ENCODE results near the gene ROBO1.

Gene ROBO1

DNA sequence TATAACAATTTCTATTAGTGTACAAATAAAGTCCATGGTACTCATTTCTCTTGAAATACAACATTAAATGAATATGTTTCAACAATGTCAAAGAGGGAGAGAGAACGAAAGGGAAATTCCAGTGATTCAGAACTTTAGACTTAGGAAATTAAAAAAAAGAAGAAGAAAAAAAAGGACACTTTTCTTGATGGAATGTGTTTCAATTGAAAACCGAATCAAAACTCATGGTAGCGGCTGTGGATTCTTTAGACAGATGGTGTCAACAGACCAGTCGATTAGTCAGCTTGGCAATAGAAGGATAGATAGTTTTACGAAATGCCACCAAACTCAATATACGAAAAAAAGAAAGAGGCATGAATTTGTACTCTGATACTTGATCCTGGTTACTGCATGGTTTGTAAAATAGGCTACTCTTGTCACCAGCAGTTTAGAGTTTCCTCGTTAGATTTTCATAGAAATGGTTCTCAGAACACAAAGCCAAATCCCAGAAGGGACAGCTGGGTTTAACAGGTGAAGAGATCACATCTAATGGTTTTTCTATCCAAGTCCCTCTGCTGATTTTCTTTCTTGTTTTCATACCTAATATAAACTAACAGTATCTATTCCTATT, 793.5 kb downstream of the ROBO1 start:
- DNase-seq: peak in 1 of 14 donors; percentile 84

DNA sequence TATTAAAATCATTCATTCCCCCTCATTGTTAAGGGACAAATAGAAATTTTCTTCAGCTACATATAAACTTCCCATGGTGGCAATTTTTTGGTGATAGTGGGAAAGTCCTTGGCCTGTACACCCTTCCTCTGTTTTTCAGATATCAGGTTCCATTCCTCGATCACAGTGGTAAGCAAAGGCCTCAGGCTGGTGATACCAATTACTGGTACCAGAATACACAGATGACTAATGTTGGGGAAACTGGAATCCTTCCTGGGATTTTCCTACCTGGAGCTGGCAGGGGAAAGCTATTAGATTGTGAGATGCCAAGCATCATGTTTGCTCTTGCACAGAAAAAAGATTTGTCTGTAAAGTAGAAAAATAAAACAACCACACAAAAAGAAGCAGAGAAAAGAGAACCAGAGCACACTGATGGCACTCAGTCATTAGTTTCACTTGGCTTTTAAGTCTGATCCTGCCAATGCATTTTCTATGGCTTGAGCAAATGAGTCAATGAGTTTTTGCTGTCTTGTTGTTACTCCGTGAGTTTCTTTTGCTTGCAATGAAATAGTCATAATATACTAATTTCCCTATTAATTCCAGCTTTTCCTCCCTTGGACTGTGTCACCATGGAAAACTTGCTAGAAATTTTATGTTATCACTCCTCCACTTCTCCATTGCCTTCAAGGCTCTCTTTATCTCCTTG, 795.0 kb downstream of the ROBO1 start:
- DNase-seq: peak in 1 of 14 donors; percentile 72

DNA sequence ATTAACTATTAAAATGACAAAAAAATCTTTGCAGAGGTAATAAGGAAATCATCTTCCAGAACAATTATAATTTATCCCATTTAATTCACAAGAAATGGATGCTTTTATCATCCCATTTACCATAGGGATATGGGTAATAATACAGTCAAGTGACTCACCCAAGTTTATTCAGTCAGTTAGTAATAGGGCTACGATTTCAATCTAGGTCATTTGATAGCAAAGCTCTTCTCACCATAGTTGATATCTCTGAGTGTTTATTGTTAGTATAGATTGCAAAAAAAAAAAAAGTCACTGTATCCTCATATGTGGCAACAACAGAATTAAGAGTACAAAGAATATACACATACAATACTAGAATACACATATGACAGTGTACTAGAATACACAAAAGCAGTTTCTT, 797.1 kb downstream of the ROBO1 start:
- DNase-seq: no peak

DNA sequence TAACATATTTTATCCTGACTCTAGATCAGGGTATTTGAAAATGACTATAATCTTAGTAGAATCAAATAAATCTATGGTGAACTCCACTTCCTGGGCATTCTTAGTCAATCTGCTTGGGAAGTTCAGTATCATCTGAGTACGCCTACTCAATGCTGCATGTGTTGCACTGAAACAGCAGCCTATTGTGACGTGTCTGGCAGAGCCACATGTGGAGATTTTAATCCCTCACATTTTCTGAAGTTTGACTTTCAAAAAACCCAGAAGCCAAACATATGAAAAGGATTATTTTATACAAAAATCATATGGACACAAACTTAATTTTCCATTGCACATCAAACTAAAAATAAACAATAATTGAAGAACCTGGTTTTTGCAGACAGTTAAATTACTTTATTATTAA, 798.3 kb downstream of the ROBO1 start:
- DNase-seq: peak in 4 of 14 donors; percentile 9 to 43 (median 16)

DNA sequence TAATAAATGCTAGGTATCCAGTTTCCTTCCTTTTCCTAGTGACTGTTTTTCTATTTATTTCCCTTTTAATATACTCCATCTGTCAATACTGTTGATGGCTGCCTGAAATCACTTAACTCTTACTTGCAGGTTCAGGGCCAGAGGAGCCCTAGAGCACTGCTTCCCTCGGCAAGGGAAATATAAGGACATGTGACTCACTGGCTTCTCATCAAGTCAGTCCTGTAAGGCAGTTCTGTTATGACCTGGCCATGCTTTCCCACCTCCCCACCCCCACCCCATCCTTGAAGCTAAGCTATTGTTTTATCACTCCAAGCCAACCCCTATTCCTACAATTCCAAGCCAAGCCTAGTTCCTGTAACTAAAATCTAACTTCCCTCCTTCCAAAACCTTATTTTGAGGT, 800.7 kb downstream of the ROBO1 start:
- DNase-seq: no peak

DNA sequence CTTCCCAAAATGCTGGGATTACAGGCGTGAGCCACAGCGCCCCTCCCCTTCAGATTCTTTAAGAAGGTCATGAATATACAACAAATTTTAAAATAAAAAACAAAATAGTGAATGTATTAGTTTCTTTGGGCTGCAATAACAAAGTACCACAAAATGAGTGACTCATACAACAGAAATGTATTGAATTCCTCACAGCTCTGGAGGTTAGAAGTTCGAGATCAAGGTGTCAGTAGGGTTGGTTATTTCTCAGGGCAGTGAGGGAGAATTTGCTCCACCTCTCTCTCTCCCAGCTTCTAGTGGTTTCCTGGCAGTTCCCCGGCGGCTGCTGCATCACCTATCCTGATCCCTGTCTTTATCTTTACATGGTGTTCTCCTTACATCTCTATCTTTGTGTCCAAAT, 804.0 kb downstream of the ROBO1 start:
- DNase-seq: no peak

DNA sequence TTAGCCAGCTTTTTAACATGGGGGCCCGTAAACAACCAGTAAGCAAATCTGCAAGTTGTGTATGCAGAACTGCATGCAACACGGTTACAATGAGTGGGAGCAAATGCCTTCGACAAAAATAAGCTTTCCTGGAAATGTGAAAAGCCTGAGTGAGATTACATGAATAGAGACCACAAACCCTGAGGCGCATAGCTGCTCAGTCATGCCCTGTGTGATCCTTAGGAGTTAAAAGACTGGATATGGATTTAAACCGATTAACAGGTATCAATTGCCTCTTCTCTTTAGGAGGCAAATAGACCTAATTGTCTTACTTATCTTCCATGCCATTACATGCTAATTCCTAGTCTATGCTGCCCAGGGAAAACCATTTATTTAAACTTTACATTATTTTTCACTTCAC, 810.3 kb downstream of the ROBO1 start:
- DNase-seq: no peak

DNA sequence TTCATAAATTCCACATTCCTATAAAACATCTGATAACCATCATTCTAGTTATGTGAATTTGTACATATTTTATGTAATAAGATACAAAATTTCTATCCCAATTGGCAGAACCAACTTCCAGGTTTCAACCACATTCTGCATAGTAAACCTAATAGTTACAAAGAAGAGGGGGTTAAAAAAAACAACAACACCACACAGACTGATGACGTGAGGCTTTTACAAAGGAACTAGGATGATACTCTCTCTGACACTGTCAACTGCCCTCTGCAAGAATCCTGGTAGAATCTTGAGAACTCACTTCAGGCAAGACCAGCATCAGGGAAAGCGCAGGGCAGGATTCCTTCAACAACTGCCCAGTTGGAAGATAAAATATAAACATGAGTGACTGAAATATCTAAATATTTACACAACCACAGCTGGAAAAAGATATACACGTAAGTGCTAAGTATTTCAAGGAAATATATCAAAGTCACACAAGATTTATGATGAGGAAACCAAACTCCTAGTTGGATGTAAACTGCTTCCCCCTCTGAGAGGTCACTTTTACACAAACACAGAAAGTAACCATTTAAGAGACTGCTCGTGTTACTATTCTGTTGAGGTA, 816.4 kb downstream of the ROBO1 start:
- DNase-seq: no peak

DNA sequence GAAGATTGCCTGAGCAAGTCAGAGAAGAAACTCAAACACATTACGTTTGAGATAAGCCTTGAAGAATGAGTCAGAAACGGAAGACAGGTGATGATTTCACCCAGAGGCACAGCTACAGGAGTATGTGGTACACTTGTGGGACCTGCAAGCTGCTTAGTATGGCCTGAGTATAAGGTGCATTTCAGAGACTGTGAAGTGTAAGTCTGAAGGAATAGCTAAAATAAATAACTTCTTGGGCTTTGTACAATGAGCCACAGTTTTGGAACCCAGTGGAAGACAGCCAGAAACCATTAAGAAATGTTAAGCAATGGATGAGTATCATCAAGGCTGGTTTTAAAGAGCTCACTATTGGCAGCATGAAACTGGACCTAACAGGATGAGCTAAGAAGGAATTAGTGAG, 826.2 kb downstream of the ROBO1 start:
- no peak for DNase-seq

DNA sequence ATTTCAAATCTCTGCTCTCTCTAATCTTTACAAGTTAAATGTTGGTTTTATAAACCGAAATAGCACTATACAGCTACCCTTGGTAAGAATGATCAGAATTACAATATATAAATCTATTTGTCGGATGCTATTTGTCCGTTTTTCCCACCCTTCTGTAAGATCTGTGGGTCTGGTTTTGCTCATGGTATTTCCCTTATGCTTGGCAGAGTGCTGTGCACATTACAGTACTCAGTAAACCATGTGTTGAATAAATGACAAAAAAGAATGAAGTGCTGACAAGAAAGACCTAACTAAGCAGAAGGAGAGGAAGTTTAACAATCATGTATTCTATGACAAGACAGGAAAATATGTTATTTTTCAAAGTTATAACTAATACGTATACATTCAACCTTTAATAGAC, 827.2 kb downstream of the ROBO1 start:
- no peak for DNase-seq

DNA sequence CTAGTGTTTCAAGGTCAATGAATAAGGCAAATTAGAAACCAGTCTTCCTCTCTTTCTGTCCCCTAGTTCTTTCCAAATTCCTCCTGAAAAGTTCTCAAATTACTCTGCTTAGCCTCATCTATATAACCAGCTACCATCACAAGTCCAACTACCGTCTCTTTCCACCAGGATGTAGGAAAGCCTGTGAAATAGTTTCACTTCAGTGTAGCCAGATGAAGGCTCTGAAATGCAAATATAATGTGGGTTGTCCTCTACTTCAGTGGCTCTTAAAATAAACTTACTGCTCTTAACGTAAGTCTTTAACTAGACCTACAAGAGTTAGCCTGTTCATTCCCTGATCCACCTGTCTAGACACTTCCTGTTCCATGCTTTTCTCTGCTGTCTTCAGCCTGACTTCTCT, 827.7 kb downstream of the ROBO1 start:
- no peak for DNase-seq

DNA sequence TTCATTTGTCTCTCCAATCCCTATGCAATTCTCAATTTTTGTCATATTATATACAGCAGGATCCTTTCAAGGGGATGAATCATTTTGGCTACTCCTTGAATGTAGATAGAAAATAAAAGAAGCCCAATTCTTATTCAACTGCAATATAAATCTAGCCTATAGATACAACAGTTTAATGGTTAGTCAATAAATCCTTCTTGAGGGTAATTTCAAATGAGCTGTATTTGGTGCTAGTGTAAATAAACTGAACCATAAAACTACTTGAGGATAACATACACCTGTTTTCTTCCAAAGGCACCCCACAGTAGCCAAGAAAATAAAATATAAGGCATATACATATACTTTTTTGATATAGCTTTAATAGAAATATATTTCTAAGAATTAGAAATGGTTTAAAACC, 830.3 kb downstream of the ROBO1 start:
- DNase-seq: no peak

DNA sequence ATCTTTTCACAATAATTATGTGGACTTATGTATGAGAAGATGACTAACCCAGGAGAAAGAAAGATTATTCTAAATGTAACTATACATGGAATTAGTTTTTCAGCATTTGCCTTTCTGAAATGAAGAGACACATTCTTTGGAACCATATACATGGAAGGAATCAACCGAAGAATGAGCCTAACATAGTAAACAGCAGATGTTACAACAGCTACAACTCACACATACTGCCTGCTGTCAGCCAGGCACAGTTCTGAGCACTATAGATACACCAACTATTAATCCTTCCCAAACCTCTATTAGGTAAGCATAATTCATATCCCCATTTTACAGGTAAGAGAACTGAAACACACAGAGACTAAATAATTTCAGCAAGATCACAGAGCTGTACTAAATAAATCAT, 840.0 kb downstream of the ROBO1 start:
- DNase-seq: no peak

DNA sequence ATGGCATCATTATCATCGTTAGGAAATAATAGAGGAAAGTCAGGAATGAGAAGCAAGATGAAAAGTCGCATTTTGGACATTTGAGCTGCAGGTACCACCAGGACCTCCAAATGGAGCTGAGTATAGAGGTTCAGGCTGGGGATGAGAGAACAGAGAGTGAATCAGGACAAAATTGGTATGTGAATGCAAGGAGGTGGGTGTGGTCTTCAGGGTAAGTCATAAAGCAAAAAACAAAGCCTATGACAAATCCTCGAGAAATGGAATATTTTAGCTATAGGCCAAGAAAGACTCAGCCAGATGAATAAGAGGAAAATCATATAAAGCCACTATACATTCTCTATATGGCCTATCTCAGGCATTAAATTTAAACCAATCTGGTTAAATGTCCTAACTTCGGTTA, 841.3 kb downstream of the ROBO1 start:
- no peak for DNase-seq

DNA sequence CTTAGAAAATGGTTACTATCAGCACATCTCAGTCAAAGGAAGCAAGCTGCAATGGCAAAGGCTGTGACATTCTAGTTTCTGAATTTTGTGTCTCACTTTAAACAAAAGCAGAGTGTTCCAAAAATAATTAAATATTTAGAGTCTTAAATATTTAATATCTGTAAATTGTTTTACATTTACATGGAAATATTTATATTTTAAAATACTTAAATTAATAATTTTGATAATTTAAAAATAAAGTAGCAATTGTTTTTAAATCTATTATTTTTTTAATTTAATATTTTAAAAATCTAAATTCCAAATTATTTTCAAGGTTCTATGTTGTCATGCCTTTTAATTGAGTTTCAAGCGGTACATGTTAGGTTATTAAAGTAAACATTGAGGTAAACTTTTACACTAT, 843.1 kb downstream of the ROBO1 start:
- DNase-seq: no peak

DNA sequence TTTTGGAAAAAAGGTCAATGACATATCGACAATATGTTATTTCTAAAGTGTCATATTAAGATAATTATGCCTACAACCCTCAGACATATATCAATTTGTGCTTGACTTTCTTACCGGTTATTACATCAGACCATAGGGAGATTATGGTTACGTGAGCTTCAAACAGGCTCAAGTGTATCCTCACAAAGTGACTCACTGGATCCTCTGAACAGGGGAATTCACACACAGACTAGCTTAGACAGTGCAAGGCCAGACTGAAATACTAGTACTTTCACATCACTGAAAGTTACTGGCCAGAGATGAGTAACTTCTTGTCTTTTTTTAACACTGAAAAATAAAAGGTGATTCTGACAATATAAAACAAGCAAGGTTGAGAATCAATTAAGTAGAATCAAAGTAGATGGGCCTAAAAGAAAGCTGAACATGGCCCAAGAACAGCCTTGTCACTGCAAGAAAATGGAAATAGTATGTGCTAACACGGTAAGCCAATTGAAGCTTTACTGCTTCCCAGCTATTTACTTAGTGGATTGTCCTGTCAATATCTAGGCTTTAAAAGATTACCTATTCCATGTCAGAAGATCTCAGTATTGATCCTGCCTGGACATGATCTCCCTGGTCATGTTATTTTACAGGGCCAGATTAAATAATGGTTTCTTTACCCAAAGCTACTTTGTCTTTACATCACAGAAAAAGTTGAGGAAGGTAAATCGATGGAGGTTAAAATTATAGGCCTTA, 848.6 kb downstream of the ROBO1 start:
- DNase-seq: no peak

DNA sequence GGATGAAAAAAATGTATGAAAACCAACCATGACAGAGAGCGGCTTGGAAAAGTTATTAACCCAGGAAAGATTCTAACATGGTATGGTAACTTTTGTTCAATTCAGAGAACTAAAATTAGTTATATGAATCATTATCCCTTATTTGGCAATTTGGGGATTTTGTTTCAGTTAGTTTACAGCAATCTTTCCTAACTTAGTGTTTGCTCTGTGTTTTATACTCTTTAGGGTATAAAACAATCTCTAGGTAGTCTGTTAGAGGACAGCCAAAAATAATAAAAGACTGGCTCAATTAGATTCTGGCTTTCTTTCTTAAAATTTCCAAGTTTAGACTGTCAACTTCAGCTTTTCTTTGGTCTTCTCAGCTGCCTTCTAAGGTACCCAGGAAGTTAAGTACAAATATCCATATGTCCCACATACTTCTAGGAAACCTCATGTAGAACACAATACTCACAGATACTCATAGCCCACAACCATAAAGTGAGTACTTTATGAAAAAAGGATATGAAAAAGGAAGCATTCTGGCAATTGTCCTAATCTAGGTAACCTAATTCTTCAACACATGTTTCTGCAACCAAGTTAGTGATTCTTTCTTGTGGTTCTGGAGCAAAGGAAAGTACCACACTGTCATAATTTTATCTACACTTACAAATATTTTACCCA, 849.3 kb downstream of the ROBO1 start:
- no peak for DNase-seq

DNA sequence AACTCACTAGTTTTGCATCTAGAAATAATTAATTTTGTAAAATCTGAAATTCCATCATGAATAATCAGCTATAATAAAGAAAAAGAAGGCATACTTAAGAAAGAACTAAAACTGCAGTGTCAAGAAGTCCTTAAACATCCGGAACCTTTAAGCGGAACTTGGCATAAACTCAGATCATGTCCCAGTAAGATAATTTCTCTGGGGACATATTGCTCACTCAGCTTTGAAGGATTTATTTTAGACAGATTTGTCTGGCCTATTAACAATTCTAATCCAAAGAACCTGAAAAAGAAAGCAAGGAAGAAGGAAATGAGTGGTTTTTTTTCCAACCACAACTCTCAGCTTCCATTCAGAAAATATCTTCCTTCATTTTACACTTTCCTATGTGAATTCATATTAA, 850.3 kb downstream of the ROBO1 start:
- no peak for DNase-seq

DNA sequence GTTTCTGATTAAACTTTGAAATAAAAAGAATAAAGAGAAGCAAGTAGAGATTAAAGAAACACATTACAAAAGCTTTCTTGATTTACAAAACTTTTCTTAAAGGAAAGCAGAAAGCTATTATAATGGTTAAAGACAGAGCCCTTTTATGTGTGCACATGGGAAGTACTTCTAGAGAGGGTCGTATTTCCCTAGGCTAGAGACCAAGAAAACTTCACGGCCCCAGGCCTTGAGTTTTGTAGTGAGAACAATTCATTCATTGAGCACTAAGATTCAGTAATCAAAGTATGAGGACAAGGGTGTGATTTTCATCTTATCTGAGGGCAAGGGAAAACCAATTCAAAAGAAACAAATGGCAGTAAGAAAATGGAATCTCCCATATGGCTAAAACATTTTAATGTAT, 854.1 kb downstream of the ROBO1 start:
- no peak for DNase-seq

DNA sequence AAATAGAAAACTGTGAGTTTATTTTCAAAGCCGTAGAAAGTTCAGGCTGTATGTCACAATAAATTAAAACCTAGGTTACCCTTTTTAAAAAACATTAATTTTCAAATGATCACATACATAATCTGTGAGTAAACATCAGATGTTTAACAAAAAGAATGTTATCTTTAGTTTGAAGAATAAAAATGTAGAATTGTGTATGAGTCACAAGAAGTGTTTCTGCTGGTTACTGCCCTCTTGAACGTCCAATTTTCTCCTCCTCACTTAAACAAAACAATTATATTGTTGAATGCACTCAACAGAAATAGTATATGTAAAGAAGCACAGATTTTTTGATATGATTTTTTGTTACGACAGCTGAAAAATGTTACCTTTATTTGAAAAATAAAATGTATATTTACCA, 855.1 kb downstream of the ROBO1 start:
- no peak for DNase-seq

DNA sequence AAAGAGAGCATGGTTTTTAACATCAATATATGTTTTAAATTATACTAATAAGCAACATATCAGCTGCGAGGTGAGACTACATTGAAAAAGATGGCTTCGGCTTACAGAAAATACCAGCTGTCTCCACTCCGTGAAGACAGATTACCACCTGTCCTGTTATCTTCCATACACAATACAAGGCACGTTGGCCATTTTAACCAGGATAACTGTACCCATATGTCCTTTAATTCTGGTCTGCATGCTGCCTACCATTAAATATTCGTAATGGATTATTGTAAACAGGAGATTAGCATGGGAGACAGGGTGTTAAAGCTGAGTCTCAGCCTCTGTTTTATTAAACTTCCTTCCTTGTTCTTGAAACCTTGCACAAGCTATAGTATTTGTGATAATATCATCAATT, 855.5 kb downstream of the ROBO1 start:
- DNase-seq: peak in 1 of 14 donors; percentile 38

DNA sequence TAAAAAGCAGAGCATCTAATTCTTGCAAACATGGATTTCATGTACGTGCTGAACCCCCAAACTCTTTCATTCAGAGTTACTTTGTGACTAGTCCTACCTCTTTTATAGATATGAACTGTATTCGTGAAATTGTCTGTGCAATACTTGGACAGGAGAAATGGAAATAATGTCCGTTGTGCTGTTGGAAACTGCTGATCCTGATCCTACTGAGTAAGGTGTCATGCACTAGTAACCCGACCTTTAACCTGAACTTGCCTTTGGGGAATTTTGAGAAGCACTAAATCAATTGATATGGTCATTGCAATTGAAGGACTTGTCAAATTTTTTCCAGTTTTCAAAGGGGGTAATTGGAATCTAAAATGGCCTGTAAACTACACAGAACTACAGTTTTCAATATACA, 856.4 kb downstream of the ROBO1 start:
- DNase-seq: no peak

DNA sequence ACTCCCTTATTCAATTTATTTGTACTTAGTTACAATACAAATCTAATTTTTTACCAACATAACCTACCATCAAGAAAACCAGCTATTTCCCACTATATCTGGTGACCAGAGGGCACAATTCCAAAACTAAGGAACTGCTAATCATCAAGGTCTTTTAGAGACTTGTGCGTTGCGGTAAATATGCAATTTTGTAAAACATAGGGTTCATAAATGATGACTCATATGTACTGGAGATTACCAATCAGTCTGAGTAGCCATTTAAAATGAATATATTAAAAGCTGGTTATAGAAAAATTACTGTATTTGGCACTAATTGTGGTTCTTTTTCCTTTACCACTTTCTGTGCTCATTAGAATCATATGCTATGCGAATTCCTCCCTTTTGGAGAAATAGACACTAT, 859.6 kb downstream of the ROBO1 start:
- DNase-seq: no peak
